Measurements from ENCODE around the gene LRRC36.
"Not testable (repeated sequence)": the region's sequence is repeated elsewhere in the genome, so short reads cannot be mapped to it uniquely, and the experiment has no call there.

The LRRC36 gene

DNA sequence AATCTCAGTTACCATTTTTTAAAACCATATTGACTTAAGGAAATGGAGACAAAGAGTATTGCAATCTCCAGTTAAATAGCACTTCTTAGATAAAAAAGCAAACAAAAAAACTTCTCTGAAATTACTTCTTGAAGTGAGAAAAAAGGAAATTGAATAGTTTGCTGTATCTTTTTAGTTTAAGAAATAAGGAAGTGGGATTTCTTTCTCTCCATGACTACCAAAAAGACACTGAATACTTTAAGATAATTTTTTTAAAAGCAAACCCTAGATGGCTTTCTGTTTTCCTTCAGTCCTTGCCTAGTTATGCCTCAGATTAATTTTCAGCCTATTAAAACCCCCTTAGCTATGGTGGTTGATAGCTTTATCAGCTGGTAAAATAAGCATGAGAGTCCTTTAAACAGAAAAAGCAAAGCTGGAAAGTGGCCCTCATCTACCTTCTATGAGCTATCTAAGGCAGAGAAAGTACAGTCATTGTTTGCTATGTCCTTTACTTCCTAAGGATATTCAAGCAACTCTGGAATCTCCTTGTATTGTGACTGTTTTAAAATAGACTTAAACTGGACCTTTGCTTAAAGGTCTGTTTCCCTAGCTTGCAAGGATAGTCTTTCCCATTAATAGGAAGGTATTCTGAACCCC, 38.1 kb downstream of the LRRC36 start:
- H3K27ac ChIP-seq (ENCODE audit: low read depth, low read length), result no peak overlapping the region
- H3K79me2 ChIP-seq (ENCODE audit: control insufficient read depth, low read length), result no peaks in the 10 kb centered on the region
- H4K20me1 ChIP-seq (ENCODE audit: control insufficient read depth, insufficient read depth, low read depth, low read length), result no peaks in the 10 kb centered on the region
- TF ChIP-seq EZH2phosphoT487 (IDR thresholded peaks at IDR 0.05; ENCODE audit: borderline replicate concordance, low read length), result no peak
- TF ChIP-seq, protein P1, sequence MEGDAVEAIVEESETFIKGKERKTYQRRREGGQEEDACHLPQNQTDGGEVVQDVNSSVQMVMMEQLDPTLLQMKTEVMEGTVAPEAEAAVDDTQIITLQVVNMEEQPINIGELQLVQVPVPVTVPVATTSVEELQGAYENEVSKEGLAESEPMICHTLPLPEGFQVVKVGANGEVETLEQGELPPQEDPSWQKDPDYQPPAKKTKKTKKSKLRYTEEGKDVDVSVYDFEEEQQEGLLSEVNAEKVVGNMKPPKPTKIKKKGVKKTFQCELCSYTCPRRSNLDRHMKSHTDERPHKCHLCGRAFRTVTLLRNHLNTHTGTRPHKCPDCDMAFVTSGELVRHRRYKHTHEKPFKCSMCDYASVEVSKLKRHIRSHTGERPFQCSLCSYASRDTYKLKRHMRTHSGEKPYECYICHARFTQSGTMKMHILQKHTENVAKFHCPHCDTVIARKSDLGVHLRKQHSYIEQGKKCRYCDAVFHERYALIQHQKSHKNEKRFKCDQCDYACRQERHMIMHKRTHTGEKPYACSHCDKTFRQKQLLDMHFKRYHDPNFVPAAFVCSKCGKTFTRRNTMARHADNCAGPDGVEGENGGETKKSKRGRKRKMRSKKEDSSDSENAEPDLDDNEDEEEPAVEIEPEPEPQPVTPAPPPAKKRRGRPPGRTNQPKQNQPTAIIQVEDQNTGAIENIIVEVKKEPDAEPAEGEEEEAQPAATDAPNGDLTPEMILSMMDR (IDR thresholded peaks at IDR 0.05; ENCODE audit: low read depth, low read length, poor library complexity, severe bottlenecking), result no peak
- H3F3A ChIP-seq (ENCODE audit: control insufficient read depth, insufficient read depth), result 0 out of 2 replicates have a peak, but pooled peaks cover 2% of the 10 kb centered on the region
- no peaks in the 10 kb centered on the region for H3K36me3 ChIP-seq (ENCODE audit: control insufficient read depth, low read length)
- H3K4me2 ChIP-seq (ENCODE audit: low read length), result no peak overlapping the region
- peaks cover 40% of the 10 kb centered on the region for H3K27me3 ChIP-seq (ENCODE audit: control insufficient read depth, low read length)
- H3K4me3 ChIP-seq (ENCODE audit: low read length), result no peak overlapping the region
- no peaks in the 10 kb centered on the region for H3K9me2 ChIP-seq (replicated peaks; ENCODE audit: control insufficient read depth, low read length)
- peaks cover 7% of the 10 kb centered on the region for H3K4me1 ChIP-seq (ENCODE audit: control insufficient read depth, low read length)
- H3K9me3 ChIP-seq (ENCODE audit: control insufficient read depth, insufficient read depth, low read length), result peaks cover under 1% of the 10 kb centered on the region; the same call in 1 of the 2 replicates

DNA sequence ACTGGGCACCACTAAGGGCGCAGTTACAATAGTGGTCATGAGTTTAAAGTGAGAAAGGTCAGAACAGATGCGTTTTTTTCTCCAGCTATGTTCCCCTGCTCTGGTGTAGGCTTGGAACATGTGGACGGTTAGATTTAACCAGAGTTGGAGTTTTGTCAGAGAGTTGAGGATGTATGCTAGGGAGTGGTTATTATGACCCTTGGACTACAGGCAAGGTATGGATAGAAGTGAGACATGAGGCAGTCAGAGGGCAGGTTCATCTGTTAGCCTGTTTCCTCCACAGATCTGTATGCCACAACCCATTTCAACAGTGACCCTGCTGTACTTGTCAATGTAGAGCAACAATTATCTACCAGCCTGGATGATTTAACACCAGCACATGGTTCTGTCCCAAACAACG, 44.0 kb downstream of the LRRC36 start:
- TF ChIP-seq, protein P1 (IDR thresholded peaks at IDR 0.05; ENCODE audit: low read depth, low read length, poor library complexity, severe bottlenecking), result no peak
- no peak for TF ChIP-seq EZH2phosphoT487 (IDR thresholded peaks at IDR 0.05; ENCODE audit: borderline replicate concordance, low read length)
- no peaks in the 10 kb centered on the region for H3K36me3 ChIP-seq (ENCODE audit: control insufficient read depth, low read length)
- no peaks in the 10 kb centered on the region for H3K9me2 ChIP-seq (replicated peaks; ENCODE audit: control insufficient read depth, low read length)
- no peaks in the 10 kb centered on the region for H3K4me1 ChIP-seq (ENCODE audit: control insufficient read depth, low read length)
- H3K27ac ChIP-seq (ENCODE audit: low read depth, low read length), result no peak overlapping the region
- no peak overlapping the region for H3K4me2 ChIP-seq (ENCODE audit: low read length)
- no peaks in the 10 kb centered on the region for H4K20me1 ChIP-seq (ENCODE audit: control insufficient read depth, insufficient read depth, low read depth, low read length)
- H3F3A ChIP-seq (ENCODE audit: control insufficient read depth, insufficient read depth), result no peaks in the 10 kb centered on the region
- H3K4me3 ChIP-seq (ENCODE audit: low read length), result no peak overlapping the region
- no peaks in the 10 kb centered on the region for H3K79me2 ChIP-seq (ENCODE audit: control insufficient read depth, low read length)
- peaks cover 4% of the 10 kb centered on the region; the same call in 1 of the 2 replicates for H3K9me3 ChIP-seq (ENCODE audit: control insufficient read depth, insufficient read depth, low read length)
- peaks cover 16% of the 10 kb centered on the region for H3K27me3 ChIP-seq (ENCODE audit: control insufficient read depth, low read length)

DNA sequence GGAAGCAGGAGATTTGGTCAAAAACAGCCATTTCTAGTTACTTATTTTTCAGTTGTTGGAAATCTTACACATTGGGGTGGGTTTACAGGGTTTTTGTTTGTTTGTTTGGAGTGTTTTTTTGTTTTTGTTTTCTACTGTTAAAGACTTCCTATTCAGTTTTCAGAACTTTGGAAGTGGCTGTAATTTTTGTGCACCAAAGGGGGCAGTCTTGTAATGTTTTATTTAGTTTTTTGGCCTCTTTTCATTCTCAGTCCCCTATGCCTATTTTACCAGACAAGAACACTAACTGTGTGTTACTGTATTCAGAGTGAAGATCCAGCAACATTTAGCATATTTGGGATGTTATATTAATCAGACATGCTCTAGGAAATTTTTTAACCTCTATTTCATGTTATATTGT, 46.0 kb downstream of the LRRC36 start:
- H3K4me2 ChIP-seq (ENCODE audit: low read length), result no peak overlapping the region
- peaks cover 4% of the 10 kb centered on the region; the same call in 1 of the 2 replicates for H3K9me3 ChIP-seq (ENCODE audit: control insufficient read depth, insufficient read depth, low read length)
- no peaks in the 10 kb centered on the region for H3K79me2 ChIP-seq (ENCODE audit: control insufficient read depth, low read length)
- no peaks in the 10 kb centered on the region for H3F3A ChIP-seq (ENCODE audit: control insufficient read depth, insufficient read depth)
- no peak overlapping the region for H3K4me3 ChIP-seq (ENCODE audit: low read length)
- no peak overlapping the region for H3K27ac ChIP-seq (ENCODE audit: low read depth, low read length)
- no peaks in the 10 kb centered on the region for H4K20me1 ChIP-seq (ENCODE audit: control insufficient read depth, insufficient read depth, low read depth, low read length)
- H3K36me3 ChIP-seq (ENCODE audit: control insufficient read depth, low read length), result no peaks in the 10 kb centered on the region
- no peaks in the 10 kb centered on the region for H3K4me1 ChIP-seq (ENCODE audit: control insufficient read depth, low read length)
- no peak for TF ChIP-seq EZH2phosphoT487 (IDR thresholded peaks at IDR 0.05; ENCODE audit: borderline replicate concordance, low read length)
- TF ChIP-seq, protein P1 (IDR thresholded peaks at IDR 0.05; ENCODE audit: low read depth, low read length, poor library complexity, severe bottlenecking), result peak; percentile 61
- peaks cover 20% of the 10 kb centered on the region for H3K27me3 ChIP-seq (ENCODE audit: control insufficient read depth, low read length)
- no peaks in the 10 kb centered on the region for H3K9me2 ChIP-seq (replicated peaks; ENCODE audit: control insufficient read depth, low read length)

DNA sequence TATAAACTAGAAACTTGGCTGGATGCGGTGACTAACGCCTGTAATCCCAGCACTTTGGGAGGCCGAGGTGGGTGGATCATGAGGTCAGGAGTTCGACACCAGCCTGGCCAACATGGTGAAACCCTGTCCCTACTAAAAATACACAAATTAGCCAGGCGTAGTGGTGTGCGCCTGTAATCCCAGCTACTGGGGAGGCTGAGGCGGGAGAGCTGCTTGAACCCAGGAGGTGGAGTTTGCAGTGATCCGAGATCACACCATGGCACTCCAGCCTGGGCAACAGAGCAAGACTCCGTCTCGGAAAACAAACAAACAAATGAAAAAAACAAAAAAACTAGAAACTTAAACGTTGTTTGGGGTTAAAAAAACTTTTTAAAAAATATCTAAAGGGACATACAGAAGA, 49.4 kb downstream of the LRRC36 start:
- not testable (repeated sequence) for H3K4me3 ChIP-seq (ENCODE audit: low read length); H4K20me1 ChIP-seq (ENCODE audit: control insufficient read depth, insufficient read depth, low read depth, low read length); H3K4me2 ChIP-seq (ENCODE audit: low read length); H3K9me2 ChIP-seq (replicated peaks; ENCODE audit: control insufficient read depth, low read length); H3K36me3 ChIP-seq (ENCODE audit: control insufficient read depth, low read length); H3F3A ChIP-seq (ENCODE audit: control insufficient read depth, insufficient read depth); H3K27ac ChIP-seq (ENCODE audit: low read depth, low read length); H3K4me1 ChIP-seq (ENCODE audit: control insufficient read depth, low read length); H3K9me3 ChIP-seq (ENCODE audit: control insufficient read depth, insufficient read depth, low read length); H3K79me2 ChIP-seq (ENCODE audit: control insufficient read depth, low read length)
- peaks cover 30% of the 10 kb centered on the region for H3K27me3 ChIP-seq (ENCODE audit: control insufficient read depth, low read length)
